Pancreas (tissue), 10 donors: Measurements from ENCODE around the gene MIER2. TPM values are rescaled to one million over a fixed set of nuclear protein-coding genes. Genes with fewer than 3 reads are reported as not detected.

ENCODE experiments used
- ATAC-seq, 4 donors: fragments of 200-7000 bp; cut with Tn5 transposase; one replicate each; pipeline versions ENCODE4 v1.8.0 to v1.9.1; 2020; ENCODE audit warnings: mild to moderate bottlenecking in 4 of 4, moderate library complexity in 4 of 4
- DNase-seq, 6 donors: peaks; one replicate each; pipeline ENCODE4 v3.0.0-alpha.2; 2020
- FAIRE-seq: peaks from 2 replicates; lab custom pipeline; 2012; peaks lifted over from hg19 to GRCh38; lab: Jason Lieb, UNC
- H3K27ac ChIP-seq, 4 donors: fragments of 200-600 bp; sonication (generic); 1 replicate in 3 of 4; 2 replicates in 1 of 4; pipeline versions ENCODE4 v1.5.0 to v1.8.0; 2020
- H3K27me3 ChIP-seq, 4 donors: fragments of 200-600 bp; one replicate each; pipeline ENCODE4 v1.8.0; 2021
- H3K36me3 ChIP-seq, 3 donors: fragments of 200-600 bp; sonication (generic) in 1 of 3; one replicate each; pipeline versions ENCODE4 v1.5.0 to v1.8.0; 2020 to 2021
- H3K4me1 ChIP-seq, 3 donors: fragments of 200-600 bp; one replicate each; pipeline ENCODE4 v1.8.0; 2021
- H3K4me3 ChIP-seq, 4 donors: fragments of 200-600 bp; sonication (generic) in 2 of 4; one replicate each; pipeline versions ENCODE4 v1.5.0 to v1.8.0; 2020 to 2021
- H3K9me3 ChIP-seq, 4 donors: fragments of 200-600 bp; one replicate each; pipeline ENCODE4 v1.8.0; 2021
- CTCF ChIP-seq, 4 donors: fragments of 200-600 bp; sonication (generic) in 3 of 4; IDR thresholded peaks; one replicate each; pipeline versions ENCODE4 v1.5.0 to v1.8.0; 2021; ENCODE audit warnings: antibody characterized with exemption in 4 of 4
- WGBS, 2 donors: extraction: QIAGEN DNeasy Blood & Tissue Kit; methylation state at CpG; one replicate each; pipeline ENCODE4 v1.1.7; 2013; 5-methylcytosine and 5-hydroxymethylcytosine counted together
- intact Hi-C, 3 donors: fragments of 100-400 bp; cut with DNase I; formaldehyde crosslinking; loops; one replicate each; pipeline versions ENCODE4 v1.11.1 to v1.14.2; 2022
- polyA plus RNA-seq, 2 donors: library from polyadenylated mRNA; stranded (reverse); fragments of 200-250 nt; gene quantifications; one replicate each; pipeline ENCODE4 v1.2.3, GENCODE V29; 2013
- total RNA-seq, 6 donors: library from RNA; stranded (reverse); fragmentation: NEBNext Ultra II Directional in 4 of 6; extraction: Animal tissue kit (Norgen Biotek cat#: 25700) in 4 of 6; gene quantifications; one replicate each; pipeline versions ENCODE4 v1.2.1 to v1.2.4, GENCODE V29; 2021 to 2023
- donor health status: healthy with polysubstance abuse.
- donor health status: DM: no; HTN: no; CAD: no; lungs with moderate emphysema.
- donor health status: DM: no; HTN: no; CAD: no.
- donor health status: control.
- donor health status: control.
- donor health status: Bipolar disorder and iron deficiency.
- donor health status: DM: yes; HTN: yes; CAD: no.
- donor health status: DM: no; HTN: no; CAD: no.
- donor health status: DM: no; HTN: no; CAD: no.
- donor health status: DM: yes; HTN: yes; CAD: no.

Gene MIER2
- total and polyA plus RNA-seq, 8 donors: 6.9 to 20.1 (median 9.9) TPM

- no peaks in the 10 kb centered on the region for H3K27me3 ChIP-seq
- ATAC-seq (no peak), DNase-seq (no peak), FAIRE-seq (no peak)
- no peaks in the 10 kb centered on the region for H3K36me3 ChIP-seq
- intact Hi-C loops: no loop called here
- TF ChIP-seq CTCF (IDR thresholded peaks at IDR 0.05): no peak
- no peak overlapping the region for H3K27ac ChIP-seq
- H3K4me1 ChIP-seq: no peaks in the 10 kb centered on the region
- H3K4me3 ChIP-seq: no peak overlapping the region
- H3K9me3 ChIP-seq: no peaks in the 10 kb centered on the region
- WGBS, 2 donors: 73 to 75% methylated on average over 10 of the region's 10 CpGs
These were observed 61.2 kb downstream of the MIER2 start for GRCh38 chr19:283395-283794.

- 62 to 69% methylated on average over 11 to 13 of the region's 13 CpGs for WGBS, 2 donors
- no peak overlapping the region for H3K27ac ChIP-seq
These were observed 62.1 kb downstream of the MIER2 start for GRCh38 chr19:282501-282900.

GRCh38 chr19:281992-282391, 62.6 kb downstream of the MIER2 start:
- no peak for TF ChIP-seq CTCF (IDR thresholded peaks at IDR 0.05)
- no peak overlapping the region for H3K27ac ChIP-seq
- DNase-seq: no peak
- no peak for FAIRE-seq
- no peak overlapping the region for H3K4me3 ChIP-seq
- H3K9me3 ChIP-seq: no peaks in the 10 kb centered on the region
- no peaks in the 10 kb centered on the region for H3K27me3 ChIP-seq
- H3K4me1 ChIP-seq: no peaks in the 10 kb centered on the region
- no peak for ATAC-seq
- no peaks in the 10 kb centered on the region for H3K36me3 ChIP-seq
- intact Hi-C loops: no loop called here
- WGBS, 2 donors: 46 to 52% methylated on average over 9 to 10 of the region's 10 CpGs

More at GRCh38 chr19:282501-282900, 62.1 kb downstream of the MIER2 start:
- TF ChIP-seq CTCF (IDR thresholded peaks at IDR 0.05): no peak
- intact Hi-C loops: no loop called here
- Histone ChIP-seq H3K36me3 (no peaks in the 10 kb centered on the region), H3K9me3 (no peaks in the 10 kb centered on the region), H3K27me3 (no peaks in the 10 kb centered on the region), H3K4me3 (no peak overlapping the region), H3K4me1 (no peaks in the 10 kb centered on the region)
- DNase-seq (no peak), FAIRE-seq (no peak), ATAC-seq (no peak)

- H3K4me3 ChIP-seq: no peak overlapping the region
- no peaks in the 10 kb centered on the region for H3K9me3 ChIP-seq
- ATAC-seq (no peak), DNase-seq (peak in 1 of 6 donors; percentile 57), FAIRE-seq (no peak)
- no peak overlapping the region for H3K27ac ChIP-seq
- intact Hi-C loops: no loop called here
- no peak for TF ChIP-seq CTCF (IDR thresholded peaks at IDR 0.05)
- 70 to 80% methylated on average over 16 of the region's 16 CpGs for WGBS, 2 donors
- no peaks in the 10 kb centered on the region for H3K4me1 ChIP-seq
- H3K36me3 ChIP-seq: no peaks in the 10 kb centered on the region
- H3K27me3 ChIP-seq: no peaks in the 10 kb centered on the region
These were observed 63.3 kb downstream of the MIER2 start for GRCh38 chr19:281156-281853.

DNA sequence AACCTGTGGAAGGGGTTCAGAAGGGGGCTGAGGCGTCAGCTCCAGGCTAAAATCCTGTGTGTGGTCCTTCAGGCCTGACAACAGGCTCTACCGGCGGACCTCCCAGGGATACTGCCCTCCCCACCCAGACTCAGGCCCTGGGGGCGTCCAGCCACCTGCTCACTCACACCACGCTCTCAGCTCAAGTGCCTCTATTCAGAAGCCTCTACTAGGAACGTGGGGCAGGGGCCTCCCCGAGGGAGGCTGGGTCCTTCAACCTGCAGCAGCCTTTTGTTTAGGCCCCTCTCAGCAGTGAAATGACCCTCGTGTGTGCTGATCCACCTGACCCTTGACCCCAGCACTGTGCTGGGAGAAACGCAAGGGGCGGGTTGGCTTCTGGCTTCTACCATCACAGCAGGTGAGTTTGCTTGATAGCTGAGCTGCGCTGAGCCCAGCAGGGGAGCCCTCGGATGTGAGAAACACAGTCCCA, 64.0 kb downstream of the MIER2 start:
- Histone ChIP-seq H3K27ac (no peak overlapping the region), H3K9me3 (no peaks in the 10 kb centered on the region), H3K27me3 (no peaks in the 10 kb centered on the region), H3K4me1 (no peaks in the 10 kb centered on the region), H3K4me3 (no peak overlapping the region), H3K36me3 (no peaks in the 10 kb centered on the region)
- ATAC-seq (no peak), FAIRE-seq (no peak), DNase-seq (no peak)
- TF ChIP-seq CTCF (IDR thresholded peaks at IDR 0.05): no peak
- intact Hi-C loops: no loop called here
- WGBS, 2 donors: 64 to 70% methylated on average over 12 of the region's 12 CpGs
